NOMO-1 treated with DMSO at 0.1 percent for 48 hours (cell line): ENCODE measurements around the gene SETMAR.
"Not testable (repeated sequence)": the region's sequence is repeated elsewhere in the genome, so short reads cannot be mapped to it uniquely, and the experiment has no call there.

ENCODE experiments used
- DNase-seq: peaks from one replicate; lab custom pipeline; 2025; ENCODE audit not compliant: unreplicated experiment; lab: John Stamatoyannopoulos, UW

Gene SETMAR

GRCh38 chr3:4313606-4314293, 10.6 kb downstream of the SETMAR start:
- DNase-seq: no peak

- DNase-seq: no peak
These were observed 11.5 kb downstream of the SETMAR start for GRCh38 chr3:4314688-4315087.

GRCh38 chr3:4320096-4320911, 17.1 kb downstream of the SETMAR start:
- DNase-seq: no peak

GRCh38 chr3:4321732-4322131, 18.6 kb downstream of the SETMAR start:
- DNase-seq: no peak

GRCh38 chr3:4322635-4323034, 19.5 kb downstream of the SETMAR start:
- peak; percentile 82 for DNase-seq

GRCh38 chr3:4323246-4324027, 20.3 kb downstream of the SETMAR start:
- no peak for DNase-seq

- no peak for DNase-seq
These were observed 23.7 kb downstream of the SETMAR start for GRCh38 chr3:4326868-4327267.

GRCh38 chr3:4329806-4330205, 26.6 kb downstream of the SETMAR start:
- DNase-seq: not testable (repeated sequence)

- no peak for DNase-seq
These were observed 28.9 kb downstream of the SETMAR start for GRCh38 chr3:4332111-4332510.

GRCh38 chr3:4332574-4332973, 29.4 kb downstream of the SETMAR start:
- no peak for DNase-seq

- no peak for DNase-seq
These were observed 29.8 kb downstream of the SETMAR start for GRCh38 chr3:4332991-4333390.

GRCh38 chr3:4334548-4334947, 31.4 kb downstream of the SETMAR start:
- no peak for DNase-seq

GRCh38 chr3:4335840-4336562, 32.8 kb downstream of the SETMAR start:
- DNase-seq: no peak

- no peak for DNase-seq
These were observed 33.8 kb downstream of the SETMAR start for GRCh38 chr3:4336850-4337546.

- no peak for DNase-seq
These were observed 35.6 kb downstream of the SETMAR start for GRCh38 chr3:4338751-4339150.

- no peak for DNase-seq
These were observed 36.9 kb downstream of the SETMAR start for GRCh38 chr3:4340077-4340410.

- peak; percentile 54 for DNase-seq
These were observed 37.5 kb downstream of the SETMAR start for GRCh38 chr3:4340411-4341335.

GRCh38 chr3:4341336-4341675, 38.1 kb downstream of the SETMAR start:
- DNase-seq: no peak

GRCh38 chr3:4343258-4343657, 40.1 kb downstream of the SETMAR start:
- DNase-seq: peak; percentile 52

- DNase-seq: peak; percentile 71
These were observed 47.6 kb downstream of the SETMAR start for GRCh38 chr3:4350789-4351163.
